T-helper 2 cell treated with Interferon-gamma antibody and Interleukin-4, amounts not matched to agents 100 ng/mL and 5 ng/mL, for 36 hours (primary cell): ENCODE data around the gene BABAM2. TPM values are rescaled to one million over a fixed set of nuclear protein-coding genes. Genes with fewer than 3 reads are reported as not detected.
"Not testable (repeated sequence)": the region's sequence is repeated elsewhere in the genome, so short reads cannot be mapped to it uniquely, and the experiment has no call there.

Experiments
- intact Hi-C: fragments of 100-400 bp; cut with micrococcal nuclease; formaldehyde crosslinking; loops from one replicate; pipeline ENCODE4 v1.15.1; 2023
- total RNA-seq: library from RNA; stranded (reverse); gene quantifications from 2 replicates; pipeline ENCODE4 v1.2.3, GENCODE V29; 2022

BABAM2 gene
- total RNA-seq, 1 donor from 2014 or later, result 40.4 TPM

- intact Hi-C loops, result no loop called here
Measured at GRCh38 chr2:28320009-28320365, 429.5 kb downstream of the BABAM2 start.

- intact Hi-C loops, result no loop called here
Measured at GRCh38 chr2:28320371-28320770, 429.8 kb downstream of the BABAM2 start.

- intact Hi-C loops, result no loop called here
Measured at GRCh38 chr2:28321426-28321825, 430.9 kb downstream of the BABAM2 start.

GRCh38 chr2:28322051-28322450 lies 431.5 kb downstream of the BABAM2 start:
- intact Hi-C loops, result no loop called here

- intact Hi-C loops, result no loop called here
Measured at GRCh38 chr2:28322456-28322855, 431.9 kb downstream of the BABAM2 start.

- intact Hi-C loops, result no loop called here
Measured at GRCh38 chr2:28322981-28323396, 432.5 kb downstream of the BABAM2 start.

- intact Hi-C loops, result no loop called here
Measured at GRCh38 chr2:28325173-28325566, 434.6 kb downstream of the BABAM2 start.

GRCh38 chr2:28325567-28326468 lies 435.3 kb downstream of the BABAM2 start:
- intact Hi-C loops, result no loop called here

GRCh38 chr2:28326469-28326805 lies 435.9 kb downstream of the BABAM2 start:
- intact Hi-C loops, result no loop called here

GRCh38 chr2:28326881-28327505 lies 436.5 kb downstream of the BABAM2 start:
- intact Hi-C loops, result no loop called here

GRCh38 chr2:28327581-28327955 lies 437.0 kb downstream of the BABAM2 start:
- intact Hi-C loops, result no loop called here

GRCh38 chr2:28327956-28328922 lies 437.7 kb downstream of the BABAM2 start:
- intact Hi-C loops, result no loop called here

GRCh38 chr2:28329184-28329583 lies 438.7 kb downstream of the BABAM2 start:
- intact Hi-C loops, result no loop called here

GRCh38 chr2:28330722-28331121 lies 440.2 kb downstream of the BABAM2 start:
- intact Hi-C loops, result not testable (repeated sequence)

- intact Hi-C loops, result not testable (repeated sequence)
Measured at GRCh38 chr2:28331797-28332196, 441.3 kb downstream of the BABAM2 start.

- intact Hi-C loops, result no loop called here
Measured at GRCh38 chr2:28332696-28333095, 442.2 kb downstream of the BABAM2 start.

- intact Hi-C loops, result no loop called here
Measured at GRCh38 chr2:28333606-28334526, 443.3 kb downstream of the BABAM2 start.

- intact Hi-C loops, result no loop called here
Measured at GRCh38 chr2:28334527-28334894, 444.0 kb downstream of the BABAM2 start.

GRCh38 chr2:28335265-28335664 lies 444.7 kb downstream of the BABAM2 start:
- intact Hi-C loops, result not testable (repeated sequence)

GRCh38 chr2:28335666-28336065 lies 445.1 kb downstream of the BABAM2 start:
- intact Hi-C loops, result no loop called here
